HS-27A (cell line): ENCODE data around the gene C1GALT1.
A peak's percentile ranks its signal among the peaks of the same experiment; 100 is the strongest.
"Not testable (repeated sequence)": the region's sequence is repeated elsewhere in the genome, so short reads cannot be mapped to it uniquely, and the experiment has no call there.

Experiments used
- DNase-seq: peaks from one replicate; pipeline ENCODE4 v3.0.0-alpha.2; 2012; ENCODE audit warnings: low read depth, missing footprints

Gene C1GALT1

GRCh38 chr7:7182156-7183060 is at the start of gene C1GALT1:
Gene C1GALT1 (plus strand): TSS chr7:7182544. CDS start chr7:7234320, 51,776 bp downstream.
- peak; percentile 82 for DNase-seq

DNA sequence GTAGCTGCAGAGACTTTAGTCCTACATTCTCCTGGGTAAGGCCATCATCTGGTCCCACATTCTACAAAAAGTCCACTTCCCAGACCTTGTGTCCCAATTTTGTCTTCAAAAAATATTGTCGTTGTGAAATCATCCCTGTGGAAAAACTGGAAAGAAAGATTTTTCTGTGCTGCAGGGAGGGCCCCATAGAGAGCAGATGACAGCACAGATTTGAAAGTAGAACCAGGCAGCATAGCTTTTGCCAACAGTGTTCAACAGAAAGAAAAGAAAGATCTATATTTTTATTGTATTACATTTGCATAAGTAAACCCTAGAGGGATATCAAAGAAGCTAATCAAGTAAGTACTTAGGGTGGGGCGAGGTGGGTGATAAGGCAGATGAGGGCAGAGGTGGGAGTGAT is 48.3 kb upstream of the C1GALT1 start:
- DNase-seq = no peak

DNA sequence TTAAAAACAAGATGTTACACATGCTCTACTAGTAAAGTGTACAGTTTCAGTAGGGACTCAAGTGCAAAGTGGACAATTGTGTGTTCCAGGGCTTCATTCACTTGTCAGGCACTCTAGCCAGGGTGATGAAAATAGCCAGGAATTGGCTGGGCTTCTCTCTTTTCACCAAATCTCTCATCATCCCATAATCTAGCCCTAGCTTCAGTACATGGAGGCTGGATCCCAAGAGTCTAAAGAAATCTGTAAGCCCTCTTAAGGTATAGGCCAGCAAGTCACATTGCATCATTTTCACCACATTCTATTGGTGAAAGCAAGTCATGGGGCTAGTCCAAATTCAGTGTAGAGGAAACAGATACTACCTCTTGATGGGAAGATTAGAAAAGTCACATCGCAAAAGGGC is 47.3 kb upstream of the C1GALT1 start:
- no peak for DNase-seq

- not testable (repeated sequence) for DNase-seq
These were observed 46.4 kb upstream of the C1GALT1 start for GRCh38 chr7:7135924-7136323.

DNA sequence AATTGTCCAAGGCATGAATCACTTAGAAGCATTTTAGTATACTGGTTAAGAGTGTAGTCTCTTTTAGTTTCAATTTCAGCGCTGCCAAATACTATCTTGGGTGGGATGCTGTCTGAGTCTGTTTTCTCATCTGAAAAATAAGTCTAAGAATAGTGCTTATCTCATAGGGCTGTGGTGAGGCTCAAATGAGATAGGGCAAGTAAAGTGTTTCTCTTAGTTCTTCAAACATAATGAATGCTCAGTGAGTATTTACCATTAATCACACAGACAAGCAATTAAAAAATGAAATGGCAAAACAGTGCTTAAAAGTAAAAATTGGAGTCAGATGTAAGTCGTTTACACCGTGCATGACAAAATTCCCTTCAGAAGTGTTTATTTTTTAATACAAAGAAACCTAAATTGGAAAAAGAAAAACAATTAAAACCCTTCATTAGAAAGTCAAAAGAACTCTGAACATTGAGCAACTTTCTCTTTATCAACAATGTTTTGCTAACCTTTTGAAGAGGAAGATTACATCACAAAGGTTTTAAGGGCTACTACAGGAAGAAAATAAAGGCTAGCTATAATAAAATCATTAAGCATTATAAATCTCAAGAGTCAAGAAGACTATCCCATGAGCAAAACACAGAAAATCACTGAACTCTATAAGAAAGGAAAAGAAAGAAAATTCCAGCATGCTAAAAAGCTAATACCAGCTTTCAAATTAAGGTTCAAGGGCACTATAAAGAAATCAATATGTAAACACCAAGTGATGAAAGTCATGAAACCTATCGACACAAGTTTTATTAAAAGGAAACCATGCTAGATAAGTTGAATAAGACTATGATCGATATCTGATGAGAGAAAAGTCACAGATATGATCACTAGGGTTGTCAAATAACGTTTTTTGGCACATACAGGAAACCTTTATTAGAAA is 45.6 kb upstream of the C1GALT1 start:
- DNase-seq = no peak

GRCh38 chr7:7138897-7139296 is 43.4 kb upstream of the C1GALT1 start:
- DNase-seq = no peak

DNA sequence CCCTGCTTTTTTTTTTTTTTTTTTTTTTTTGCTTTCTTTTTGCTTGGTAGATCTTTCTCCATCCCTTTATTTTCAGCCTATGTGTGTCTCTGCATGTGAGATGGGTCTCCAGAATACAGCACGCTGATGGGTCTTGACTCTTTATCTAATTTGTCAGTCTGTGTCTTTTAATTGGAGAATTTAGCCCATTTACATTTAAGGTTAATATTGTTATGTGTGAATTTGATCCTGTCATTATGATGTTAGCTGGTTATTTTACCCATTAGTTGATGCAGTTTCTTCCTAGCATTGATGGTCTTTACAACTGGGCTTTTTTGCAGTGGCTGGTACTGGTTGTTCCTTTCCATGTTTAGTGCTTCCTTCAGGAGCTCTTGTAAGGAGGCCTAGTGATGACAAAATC is 38.9 kb upstream of the C1GALT1 start:
- DNase-seq = not testable (repeated sequence)

GRCh38 chr7:7145151-7145550 is 37.2 kb upstream of the C1GALT1 start:
- not testable (repeated sequence) for DNase-seq

- DNase-seq = no peak
These were observed 35.5 kb upstream of the C1GALT1 start for GRCh38 chr7:7146837-7147236.

DNA sequence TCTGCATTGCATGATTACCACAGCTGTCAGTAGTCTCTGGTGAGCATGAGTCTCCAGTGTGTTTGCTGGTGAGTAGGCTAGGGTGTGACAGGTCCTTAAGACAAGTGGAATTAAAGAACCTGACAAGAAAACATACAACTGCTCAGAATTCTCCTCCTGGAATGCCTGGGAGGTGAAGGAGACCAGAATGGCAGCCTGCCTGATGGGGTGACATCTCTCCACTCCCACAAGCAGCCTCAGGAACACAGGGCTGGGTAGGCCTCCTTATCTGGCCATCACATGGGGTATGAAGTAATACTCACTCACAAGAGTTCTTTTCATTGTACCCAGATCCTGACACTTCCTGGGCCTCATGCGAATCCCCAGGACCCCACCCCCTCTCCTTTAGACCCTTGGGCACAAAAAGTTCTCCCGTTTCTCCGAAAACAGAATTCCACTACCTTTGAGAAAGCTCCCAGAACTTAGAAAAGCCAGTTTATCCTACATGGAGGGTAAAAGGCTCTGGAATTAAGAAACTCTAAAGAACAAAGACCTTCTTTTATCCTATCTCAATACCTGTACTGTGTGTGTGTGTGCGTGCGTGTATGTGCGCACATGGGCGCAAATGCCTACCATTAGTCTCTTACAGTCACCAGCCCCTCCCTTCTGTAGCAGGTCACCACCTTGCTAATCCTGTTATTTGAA is 33.4 kb upstream of the C1GALT1 start:
- DNase-seq = no peak

GRCh38 chr7:7151285-7151684 is 31.1 kb upstream of the C1GALT1 start:
- no peak for DNase-seq

DNA sequence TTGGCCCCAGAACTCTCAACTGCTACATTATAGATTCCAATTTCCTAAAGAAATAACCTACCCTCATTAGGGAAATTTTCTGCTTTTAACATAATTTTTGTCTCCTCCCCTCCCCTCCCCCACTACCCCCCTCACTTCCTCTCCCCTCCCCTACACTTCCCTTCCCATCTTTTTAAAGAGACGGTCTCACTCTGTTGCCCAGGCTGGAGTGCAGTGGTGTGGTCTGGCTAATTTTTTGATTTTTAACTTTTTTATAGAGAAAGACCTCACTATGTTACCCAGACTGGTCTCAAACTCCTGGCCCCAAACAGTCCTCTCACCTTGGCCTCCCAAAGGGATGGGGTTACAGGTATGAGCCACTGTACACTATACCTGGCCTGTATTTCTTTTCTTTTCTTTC is 30.5 kb upstream of the C1GALT1 start:
- DNase-seq = no peak

- DNase-seq = no peak
These were observed 30.0 kb upstream of the C1GALT1 start for GRCh38 chr7:7152315-7152714.

DNA sequence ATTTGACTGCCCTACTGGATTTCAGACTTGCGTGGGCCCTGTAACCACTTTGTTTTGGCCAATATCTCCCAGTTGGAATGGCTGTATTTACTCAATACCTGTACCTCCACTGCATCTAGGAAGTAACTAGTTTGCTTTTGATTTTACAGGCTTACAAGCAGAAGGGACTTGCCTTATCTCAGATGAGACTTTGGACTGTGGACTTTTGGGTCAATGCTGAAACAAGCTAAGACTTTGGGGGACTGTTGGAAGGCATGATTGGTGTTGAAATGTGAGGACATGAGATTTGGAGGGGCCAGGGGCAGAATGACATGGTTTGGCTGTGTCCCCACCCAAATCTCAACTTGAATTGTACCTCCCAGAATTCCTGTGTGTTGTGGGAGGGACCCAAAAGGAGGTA is 28.0 kb upstream of the C1GALT1 start:
- DNase-seq = not testable (repeated sequence)

GRCh38 chr7:7156663-7157062 is 25.7 kb upstream of the C1GALT1 start:
- DNase-seq = no peak

- DNase-seq = peak; percentile 84
These were observed 25.0 kb upstream of the C1GALT1 start for GRCh38 chr7:7157177-7157886.

GRCh38 chr7:7157887-7158271 is 24.5 kb upstream of the C1GALT1 start:
- peak; percentile 46 for DNase-seq

DNA sequence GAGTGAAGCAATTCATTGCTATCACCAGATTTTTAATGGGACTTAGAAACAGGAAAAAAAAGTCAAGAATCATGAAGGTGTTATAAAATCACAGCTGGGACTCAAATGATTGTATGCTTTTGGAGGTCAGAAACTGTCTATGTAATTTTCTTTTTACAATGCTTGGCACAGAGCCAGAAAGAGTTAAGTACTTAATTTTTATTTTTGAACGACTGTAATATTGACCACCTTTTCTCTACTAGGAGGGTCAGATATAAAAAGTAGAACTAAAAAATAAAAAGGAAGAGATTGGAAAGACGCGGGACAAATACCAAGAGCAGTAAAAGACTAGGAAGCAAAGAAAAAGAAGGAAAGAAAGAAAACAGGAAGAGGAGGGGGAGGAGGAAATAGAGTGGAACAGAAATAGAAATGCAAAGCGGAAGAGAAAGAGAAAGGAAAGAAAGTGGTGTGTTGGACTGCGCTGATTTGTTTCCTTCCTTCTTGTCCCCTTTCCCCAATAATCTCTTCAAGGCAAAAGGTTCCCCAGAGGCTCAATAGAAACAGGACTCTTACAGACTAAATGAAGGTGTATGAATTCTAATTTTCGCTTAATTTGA is 23.2 kb upstream of the C1GALT1 start:
- DNase-seq = no peak

GRCh38 chr7:7164591-7164990 is 17.8 kb upstream of the C1GALT1 start:
- DNase-seq = no peak

- no peak for DNase-seq
These were observed 17.0 kb upstream of the C1GALT1 start for GRCh38 chr7:7165372-7165771.

GRCh38 chr7:7166318-7166717 is 16.0 kb upstream of the C1GALT1 start:
- no peak for DNase-seq
